GM13976 (cell line): ENCODE data around the gene TAOK3.
"Not testable (repeated sequence)": the region's sequence is repeated elsewhere in the genome, so short reads cannot be mapped to it uniquely, and the experiment has no call there.

Experiments
- DNase-seq: peaks from one replicate; pipeline ENCODE4 v3.0.0; 2012; ENCODE audit warnings: low spot score
- in situ Hi-C: fragments of 300-500 bp; cut with MboI; formaldehyde crosslinking; loops from one replicate; pipeline ENCODE4 v1.12.0; 2022; ENCODE audit warnings: low sequenced_read_pairs, mixed read lengths, inconsistent platforms; ENCODE audit not compliant: unreplicated experiment
- TF ChIP-seq, protein P1 (sequence below): IDR thresholded peaks from 2 replicates; pipeline ENCODE4 v1.5.1; 2012; ENCODE audit warnings: borderline replicate concordance, mild to moderate bottlenecking; ENCODE audit not compliant: insufficient read depth; ENCODE audit errors: extremely low read depth, missing control alignments, control extremely low read depth

TAOK3 gene

GRCh38 chr12:118269806-118270205 lies 102.9 kb downstream of the TAOK3 start:
- no peak for DNase-seq
- TF ChIP-seq, protein P1, sequence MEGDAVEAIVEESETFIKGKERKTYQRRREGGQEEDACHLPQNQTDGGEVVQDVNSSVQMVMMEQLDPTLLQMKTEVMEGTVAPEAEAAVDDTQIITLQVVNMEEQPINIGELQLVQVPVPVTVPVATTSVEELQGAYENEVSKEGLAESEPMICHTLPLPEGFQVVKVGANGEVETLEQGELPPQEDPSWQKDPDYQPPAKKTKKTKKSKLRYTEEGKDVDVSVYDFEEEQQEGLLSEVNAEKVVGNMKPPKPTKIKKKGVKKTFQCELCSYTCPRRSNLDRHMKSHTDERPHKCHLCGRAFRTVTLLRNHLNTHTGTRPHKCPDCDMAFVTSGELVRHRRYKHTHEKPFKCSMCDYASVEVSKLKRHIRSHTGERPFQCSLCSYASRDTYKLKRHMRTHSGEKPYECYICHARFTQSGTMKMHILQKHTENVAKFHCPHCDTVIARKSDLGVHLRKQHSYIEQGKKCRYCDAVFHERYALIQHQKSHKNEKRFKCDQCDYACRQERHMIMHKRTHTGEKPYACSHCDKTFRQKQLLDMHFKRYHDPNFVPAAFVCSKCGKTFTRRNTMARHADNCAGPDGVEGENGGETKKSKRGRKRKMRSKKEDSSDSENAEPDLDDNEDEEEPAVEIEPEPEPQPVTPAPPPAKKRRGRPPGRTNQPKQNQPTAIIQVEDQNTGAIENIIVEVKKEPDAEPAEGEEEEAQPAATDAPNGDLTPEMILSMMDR = no peak

GRCh38 chr12:118259079-118259478 lies 113.6 kb downstream of the TAOK3 start:
- DNase-seq = no peak
- TF ChIP-seq, protein P1 = no peak
- in situ Hi-C loops = no loop called here

More at GRCh38 chr12:118269806-118270205, 102.9 kb downstream of the TAOK3 start:
- in situ Hi-C loops = no loop called here

GRCh38 chr12:118256352-118256751 lies 116.4 kb downstream of the TAOK3 start:
- no peak for DNase-seq
- TF ChIP-seq, protein P1 = no peak
- in situ Hi-C loops = no loop called here

- TF ChIP-seq, protein P1 = no peak
- in situ Hi-C loops = no loop called here
- no peak for DNase-seq
Measured at GRCh38 chr12:118249547-118249946, 123.2 kb downstream of the TAOK3 start.

GRCh38 chr12:118245886-118246285 lies 126.8 kb downstream of the TAOK3 start:
- in situ Hi-C loops, DNase-seq: not testable (repeated sequence)

DNA sequence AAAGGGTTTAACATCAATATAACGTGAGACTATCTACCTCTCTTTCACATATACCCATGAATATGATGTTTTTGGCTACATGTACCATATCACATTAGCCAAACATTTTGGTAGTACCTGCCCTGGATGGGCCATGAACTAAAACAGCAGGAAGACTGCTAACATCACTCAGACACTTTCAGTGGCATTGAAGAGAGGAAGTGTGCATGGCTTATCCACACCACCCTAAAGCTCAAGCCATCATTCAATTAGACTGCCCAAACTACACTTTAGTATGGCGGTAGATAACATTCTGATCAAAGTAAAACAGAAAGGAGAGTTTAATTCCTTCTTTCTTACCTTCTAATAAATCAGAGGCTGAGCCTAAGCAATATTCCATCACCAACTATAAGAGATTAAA lies 133.8 kb downstream of the TAOK3 start:
- DNase-seq = no peak

DNA sequence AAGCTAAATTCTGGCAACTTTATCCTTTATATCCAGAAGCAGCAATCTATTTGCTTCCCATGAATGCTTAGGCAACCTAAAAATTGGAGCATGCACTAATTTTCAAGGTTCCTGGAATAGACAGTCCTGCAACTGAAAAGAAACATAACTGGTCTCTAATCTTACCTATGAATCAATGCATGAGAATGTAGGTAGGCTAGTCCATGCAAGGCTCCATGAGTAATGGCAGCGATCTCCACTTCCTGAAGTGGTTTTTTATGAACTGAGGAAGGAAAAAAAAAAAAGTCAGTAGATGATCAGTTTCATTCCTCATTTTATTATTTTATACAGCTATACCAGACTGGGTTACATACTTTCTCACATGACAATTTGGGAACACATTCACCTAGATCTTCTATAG lies 134.8 kb downstream of the TAOK3 start:
- TF ChIP-seq, protein P1 = no peak
- in situ Hi-C loops = no loop called here
- DNase-seq = no peak

More for the DNA sequence above, 133.8 kb downstream of the TAOK3 start:
- TF ChIP-seq, protein P1 = no peak
- in situ Hi-C loops = no loop called here
